GM19372 (cell line): ENCODE data around the gene IGFBP2.

Source experiments
- ATAC-seq: cut with Tn5 transposase; IDR thresholded peaks from one replicate; pipeline ENCODE4 v1.9.1; 2021; ENCODE audit warnings: mild to moderate bottlenecking, low read depth, moderate library complexity; ENCODE audit not compliant: unreplicated experiment

Gene IGFBP2

GRCh38 chr2:216635701-216636550, 2.7 kb downstream of the IGFBP2 start:
- ATAC-seq = no peak

- ATAC-seq = no peak
Measured at GRCh38 chr2:216636551-216637450, 3.6 kb downstream of the IGFBP2 start.

- no peak for ATAC-seq
Measured at GRCh38 chr2:216637472-216637871, 4.3 kb downstream of the IGFBP2 start.

- ATAC-seq = no peak
Measured at GRCh38 chr2:216643986-216644659, 10.9 kb downstream of the IGFBP2 start.

- ATAC-seq = no peak
Measured at GRCh38 chr2:216644842-216645635, 11.8 kb downstream of the IGFBP2 start.

GRCh38 chr2:216645636-216645950, 12.4 kb downstream of the IGFBP2 start:
- no peak for ATAC-seq

GRCh38 chr2:216646116-216646515, 12.9 kb downstream of the IGFBP2 start:
- ATAC-seq = no peak

GRCh38 chr2:216648105-216648504, 14.9 kb downstream of the IGFBP2 start:
- ATAC-seq = no peak

- no peak for ATAC-seq
Measured at GRCh38 chr2:216649574-216649973, 16.4 kb downstream of the IGFBP2 start.

GRCh38 chr2:216650626-216651257, 17.5 kb downstream of the IGFBP2 start:
- ATAC-seq = no peak

GRCh38 chr2:216651351-216651881, 18.2 kb downstream of the IGFBP2 start:
- no peak for ATAC-seq

GRCh38 chr2:216652566-216652965, 19.3 kb downstream of the IGFBP2 start:
- ATAC-seq = no peak

GRCh38 chr2:216653093-216653799, 20.0 kb downstream of the IGFBP2 start:
- no peak for ATAC-seq

- no peak for ATAC-seq
Measured at GRCh38 chr2:216653931-216654365, 20.7 kb downstream of the IGFBP2 start.

- ATAC-seq = no peak
Measured at GRCh38 chr2:216654528-216655052, 21.4 kb downstream of the IGFBP2 start.

GRCh38 chr2:216657086-216657855, 24.1 kb downstream of the IGFBP2 start:
- ATAC-seq = no peak

- no peak for ATAC-seq
Measured at GRCh38 chr2:216657980-216658379, 24.8 kb downstream of the IGFBP2 start.

GRCh38 chr2:216658757-216659156, 25.5 kb downstream of the IGFBP2 start:
- ATAC-seq = no peak
